HG02759 (cell line): ENCODE results near the gene MAU2.

Experiments used
- ATAC-seq: cut with Tn5 transposase; IDR thresholded peaks from one replicate; pipeline ENCODE4 v1.9.1; 2021; ENCODE audit warnings: mild to moderate bottlenecking, moderate library complexity; ENCODE audit not compliant: unreplicated experiment

The MAU2 gene

GRCh38 chr19:19406878-19407632 is 86.4 kb downstream of the MAU2 start:
- ATAC-seq, result no peak

- no peak for ATAC-seq
Observed at GRCh38 chr19:19407633-19407930, 87.0 kb downstream of the MAU2 start.
